ENCODE data around the gene AKAP6.

Gene AKAP6

DNA sequence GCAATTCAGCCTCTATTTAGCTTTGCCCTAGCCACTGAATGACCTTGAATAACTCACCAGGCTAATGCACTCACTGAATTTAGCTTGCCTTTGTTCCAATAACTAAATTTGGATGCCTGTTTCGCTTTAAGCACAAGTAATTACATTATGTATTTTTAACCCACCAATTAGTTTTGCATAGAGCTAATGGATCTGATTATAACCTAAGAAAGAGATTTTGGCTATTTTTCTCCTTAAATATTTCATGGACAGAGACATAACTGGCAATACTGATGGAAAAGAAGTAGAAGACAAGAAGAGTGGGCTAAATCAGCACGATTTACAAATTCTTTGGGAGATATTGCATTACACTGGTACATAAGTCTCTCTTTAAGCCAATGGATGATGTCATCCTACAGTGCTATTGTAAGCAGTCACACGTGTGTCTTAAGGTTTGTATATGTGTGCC lies 85.7 kb downstream of the AKAP6 start:
- no peak overlapping the region for H2AFZ ChIP-seq (ENCODE audit: low read length)
- TF ChIP-seq, protein P1, sequence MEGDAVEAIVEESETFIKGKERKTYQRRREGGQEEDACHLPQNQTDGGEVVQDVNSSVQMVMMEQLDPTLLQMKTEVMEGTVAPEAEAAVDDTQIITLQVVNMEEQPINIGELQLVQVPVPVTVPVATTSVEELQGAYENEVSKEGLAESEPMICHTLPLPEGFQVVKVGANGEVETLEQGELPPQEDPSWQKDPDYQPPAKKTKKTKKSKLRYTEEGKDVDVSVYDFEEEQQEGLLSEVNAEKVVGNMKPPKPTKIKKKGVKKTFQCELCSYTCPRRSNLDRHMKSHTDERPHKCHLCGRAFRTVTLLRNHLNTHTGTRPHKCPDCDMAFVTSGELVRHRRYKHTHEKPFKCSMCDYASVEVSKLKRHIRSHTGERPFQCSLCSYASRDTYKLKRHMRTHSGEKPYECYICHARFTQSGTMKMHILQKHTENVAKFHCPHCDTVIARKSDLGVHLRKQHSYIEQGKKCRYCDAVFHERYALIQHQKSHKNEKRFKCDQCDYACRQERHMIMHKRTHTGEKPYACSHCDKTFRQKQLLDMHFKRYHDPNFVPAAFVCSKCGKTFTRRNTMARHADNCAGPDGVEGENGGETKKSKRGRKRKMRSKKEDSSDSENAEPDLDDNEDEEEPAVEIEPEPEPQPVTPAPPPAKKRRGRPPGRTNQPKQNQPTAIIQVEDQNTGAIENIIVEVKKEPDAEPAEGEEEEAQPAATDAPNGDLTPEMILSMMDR (IDR thresholded peaks at IDR 0.05; ENCODE audit: low read length) = no peak
- TF ChIP-seq EZH2 (IDR thresholded peaks at IDR 0.05; ENCODE audit: borderline replicate concordance, low read length) = no peak
- no peaks in the 10 kb centered on the region for H3K9me3 ChIP-seq (ENCODE audit: low read length)
- no peak overlapping the region for H3K4me3 ChIP-seq (ENCODE audit: low read depth, low read length, poor library complexity, severe bottlenecking)
- no peaks in the 10 kb centered on the region for H3K9me2 ChIP-seq (ENCODE audit: low read depth, low read length)
- no peaks in the 10 kb centered on the region for H3K4me1 ChIP-seq (ENCODE audit: insufficient read depth, low read length, severe bottlenecking)
- H4K20me1 ChIP-seq (ENCODE audit: insufficient read depth, low read length) = no peaks in the 10 kb centered on the region
- no peak overlapping the region for H3K4me2 ChIP-seq (ENCODE audit: low read length)
- H3K27me3 ChIP-seq (ENCODE audit: insufficient read depth, low read length) = no peaks in the 10 kb centered on the region
- no peak overlapping the region for H3K9ac ChIP-seq (ENCODE audit: low read length)
- no peaks in the 10 kb centered on the region for H3K79me2 ChIP-seq (ENCODE audit: insufficient read depth, low read length)
- H3K36me3 ChIP-seq (ENCODE audit: insufficient read depth, low read length) = no peaks in the 10 kb centered on the region
- H3F3A ChIP-seq (ENCODE audit: insufficient read depth, low read length) = no peaks in the 10 kb centered on the region
- no peak overlapping the region for H3K27ac ChIP-seq (ENCODE audit: low read depth, low read length, poor library complexity, severe bottlenecking)

DNA sequence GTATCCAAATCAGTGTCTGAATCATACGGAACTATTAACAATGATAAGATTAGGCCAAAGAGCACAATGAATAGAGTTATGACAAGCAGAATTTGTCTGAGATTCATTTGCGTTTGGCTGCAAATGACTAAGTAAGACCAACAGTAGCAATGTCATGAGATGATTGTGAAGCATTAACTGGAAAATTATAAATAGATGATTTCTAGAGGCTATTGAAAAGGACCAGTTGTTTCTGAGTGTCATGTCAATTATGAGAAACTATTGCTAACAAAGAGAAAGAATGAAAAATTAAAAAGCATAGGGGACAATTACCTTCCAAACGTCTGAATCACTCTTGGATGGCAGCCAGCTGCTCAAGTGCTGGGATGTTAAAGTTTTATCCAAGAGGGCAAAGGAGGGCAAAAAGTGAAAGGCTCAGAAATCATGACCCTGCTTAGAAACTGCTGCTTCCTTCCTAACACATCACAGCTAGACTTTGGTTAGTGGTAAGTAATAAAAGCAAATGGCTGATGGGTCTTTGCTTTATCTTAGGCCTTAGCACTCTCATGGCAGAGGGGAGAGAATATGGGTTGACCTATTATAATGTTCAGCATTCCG lies 89.0 kb downstream of the AKAP6 start:
- H2AFZ ChIP-seq (ENCODE audit: low read length) = no peak overlapping the region

DNA sequence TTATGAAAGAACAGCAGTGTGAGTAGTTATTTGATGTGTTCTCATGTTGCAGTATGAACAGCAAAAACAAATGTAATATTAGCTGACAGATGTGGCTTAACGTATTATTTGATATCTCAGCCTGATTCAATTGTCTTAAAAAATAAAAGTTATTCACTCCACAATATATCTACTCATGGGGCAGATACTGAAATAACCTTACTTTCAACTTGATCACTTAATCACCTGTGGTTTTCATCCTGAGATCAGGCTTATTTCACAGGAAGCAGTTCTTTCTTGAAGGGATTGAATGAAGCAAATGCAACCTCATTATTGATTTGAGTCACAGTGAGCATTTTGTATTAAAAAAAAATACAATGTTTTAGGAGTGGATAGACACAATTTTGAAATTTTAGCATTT lies 90.3 kb downstream of the AKAP6 start:
- H2AFZ ChIP-seq (ENCODE audit: low read length) = no peak overlapping the region
- H3K9me3 ChIP-seq (ENCODE audit: low read length) = no peaks in the 10 kb centered on the region
- no peaks in the 10 kb centered on the region for H3K9me2 ChIP-seq (ENCODE audit: low read depth, low read length)
- no peak overlapping the region for H3K4me3 ChIP-seq (ENCODE audit: low read depth, low read length, poor library complexity, severe bottlenecking)
- no peaks in the 10 kb centered on the region for H4K20me1 ChIP-seq (ENCODE audit: insufficient read depth, low read length)
- no peaks in the 10 kb centered on the region for H3K79me2 ChIP-seq (ENCODE audit: insufficient read depth, low read length)
- H3K4me2 ChIP-seq (ENCODE audit: low read length) = no peak overlapping the region
- no peak overlapping the region for H3K27ac ChIP-seq (ENCODE audit: low read depth, low read length, poor library complexity, severe bottlenecking)
- H3K9ac ChIP-seq (ENCODE audit: low read length) = no peak overlapping the region
- no peaks in the 10 kb centered on the region for H3F3A ChIP-seq (ENCODE audit: insufficient read depth, low read length)
- no peaks in the 10 kb centered on the region for H3K36me3 ChIP-seq (ENCODE audit: insufficient read depth, low read length)
- TF ChIP-seq EZH2 (IDR thresholded peaks at IDR 0.05; ENCODE audit: borderline replicate concordance, low read length) = no peak
- TF ChIP-seq, protein P1 (IDR thresholded peaks at IDR 0.05; ENCODE audit: low read length) = no peak
- no peaks in the 10 kb centered on the region for H3K27me3 ChIP-seq (ENCODE audit: insufficient read depth, low read length)
- no peaks in the 10 kb centered on the region for H3K4me1 ChIP-seq (ENCODE audit: insufficient read depth, low read length, severe bottlenecking)

More for the DNA sequence above, 89.0 kb downstream of the AKAP6 start:
- H3K4me3 ChIP-seq (ENCODE audit: low read depth, low read length, poor library complexity, severe bottlenecking) = no peak overlapping the region
- H3K27ac ChIP-seq (ENCODE audit: low read depth, low read length, poor library complexity, severe bottlenecking) = no peak overlapping the region
- H3K9me3 ChIP-seq (ENCODE audit: low read length) = no peaks in the 10 kb centered on the region
- no peaks in the 10 kb centered on the region for H3K4me1 ChIP-seq (ENCODE audit: insufficient read depth, low read length, severe bottlenecking)
- H3K9me2 ChIP-seq (ENCODE audit: low read depth, low read length) = no peaks in the 10 kb centered on the region
- no peak overlapping the region for H3K9ac ChIP-seq (ENCODE audit: low read length)
- TF ChIP-seq, protein P1 (IDR thresholded peaks at IDR 0.05; ENCODE audit: low read length) = no peak
- no peak for TF ChIP-seq EZH2 (IDR thresholded peaks at IDR 0.05; ENCODE audit: borderline replicate concordance, low read length)
- no peaks in the 10 kb centered on the region for H4K20me1 ChIP-seq (ENCODE audit: insufficient read depth, low read length)
- no peak overlapping the region for H3K4me2 ChIP-seq (ENCODE audit: low read length)
- no peaks in the 10 kb centered on the region for H3K36me3 ChIP-seq (ENCODE audit: insufficient read depth, low read length)
- no peaks in the 10 kb centered on the region for H3K27me3 ChIP-seq (ENCODE audit: insufficient read depth, low read length)
- no peaks in the 10 kb centered on the region for H3F3A ChIP-seq (ENCODE audit: insufficient read depth, low read length)
- no peaks in the 10 kb centered on the region for H3K79me2 ChIP-seq (ENCODE audit: insufficient read depth, low read length)
